HG03108 (cell line): ENCODE results near the gene FLT1.
A peak's percentile ranks its signal among the peaks of the same experiment; 100 is the strongest.

Source experiments
- ATAC-seq: cut with Tn5 transposase; IDR thresholded peaks from one replicate; pipeline ENCODE4 v1.9.1; 2021; ENCODE audit warnings: moderate library complexity; ENCODE audit not compliant: unreplicated experiment

Gene FLT1

DNA sequence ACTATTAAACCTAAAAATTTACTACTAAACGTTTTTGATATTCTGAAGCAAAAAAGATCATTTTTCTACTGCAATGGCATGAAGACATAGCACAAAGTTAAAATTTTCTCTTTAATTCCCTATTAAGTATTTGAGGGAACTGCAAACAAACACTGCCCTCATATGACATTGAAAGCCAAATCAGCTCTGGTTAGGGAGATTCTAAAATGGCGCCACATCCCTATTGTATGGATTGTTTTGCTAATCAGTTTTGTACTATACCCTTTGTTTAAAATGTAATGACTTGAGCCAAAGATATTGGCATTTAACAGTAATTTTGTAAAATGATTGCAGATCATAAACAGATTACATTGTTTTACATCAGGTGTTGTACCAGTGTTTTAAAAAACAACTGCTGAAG, 65.8 kb downstream of the FLT1 start:
- no peak for ATAC-seq

- ATAC-seq = no peak
Measured at GRCh38 chr13:28426381-28426780, 68.5 kb downstream of the FLT1 start.

DNA sequence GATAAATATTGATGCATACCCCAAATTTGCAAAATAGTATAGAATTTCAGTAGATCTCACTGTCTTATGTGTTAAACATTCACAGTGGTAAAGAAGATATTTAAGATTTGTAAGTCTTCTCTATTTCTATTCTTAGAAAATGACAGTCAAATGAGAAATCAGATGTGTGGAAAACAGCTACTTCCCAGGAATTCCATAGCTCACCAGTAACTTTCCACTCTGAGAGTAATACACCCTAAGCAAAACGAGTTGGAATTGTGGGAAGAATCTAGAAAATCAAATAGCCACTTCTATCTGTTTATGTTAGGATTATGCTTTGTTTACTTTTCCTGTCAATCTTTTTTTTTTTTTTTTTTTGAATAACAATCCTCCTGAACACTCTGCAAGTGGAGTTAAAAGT, 69.1 kb downstream of the FLT1 start:
- no peak for ATAC-seq

GRCh38 chr13:28424541-28424940, 70.4 kb downstream of the FLT1 start:
- ATAC-seq = no peak

DNA sequence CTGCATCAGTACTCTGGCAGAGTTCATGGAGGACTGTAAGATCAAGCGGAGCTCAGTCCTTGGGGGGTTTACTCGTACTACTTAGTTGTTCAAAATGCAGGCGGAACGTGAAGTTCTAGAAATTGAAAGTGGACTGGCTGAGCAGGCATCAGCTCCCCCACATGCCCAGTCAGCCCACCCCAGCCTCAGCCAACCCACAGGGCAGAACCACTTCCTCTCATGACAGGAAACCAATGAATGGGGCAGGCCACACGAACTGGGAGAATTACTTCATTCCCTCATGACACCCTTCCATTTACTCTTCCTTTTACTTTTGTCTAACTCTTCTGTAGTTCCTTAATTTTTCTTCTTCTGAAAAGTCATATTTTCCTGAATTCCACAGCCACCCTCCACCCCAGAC, 71.9 kb downstream of the FLT1 start:
- peak; percentile 89 for ATAC-seq

DNA sequence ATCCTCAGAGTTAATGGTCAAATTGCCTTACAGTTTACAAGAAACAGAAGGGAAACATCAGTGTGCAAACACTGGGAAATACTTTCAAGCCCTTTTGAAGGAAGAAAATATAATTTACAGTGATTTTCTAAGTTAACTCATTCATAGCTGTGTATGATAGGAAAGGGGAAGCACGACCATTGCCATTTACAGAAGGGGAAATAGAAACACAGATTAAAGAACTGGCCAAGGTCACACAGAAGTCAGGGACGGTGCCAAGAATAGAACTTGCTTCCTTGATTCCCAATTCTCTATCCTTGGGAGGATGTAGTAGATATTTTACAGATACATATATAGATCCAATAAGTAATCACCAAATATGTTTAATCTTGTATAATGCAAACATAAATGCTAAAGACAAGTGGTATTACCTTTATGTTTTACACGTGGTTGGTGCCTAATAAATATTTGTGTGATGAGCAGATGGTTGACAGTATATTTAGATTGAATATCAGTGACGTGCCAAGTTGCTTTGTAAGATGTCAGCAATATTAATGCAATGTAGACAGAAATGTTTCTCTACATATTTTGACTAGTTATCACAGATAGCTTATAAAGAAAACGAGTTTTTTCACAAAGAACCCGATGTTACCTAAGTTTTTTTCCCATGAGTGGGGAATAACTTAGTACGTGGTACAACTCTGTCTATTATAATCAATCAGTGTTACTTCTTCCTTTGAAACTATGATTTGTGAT, 73.1 kb downstream of the FLT1 start:
- ATAC-seq = no peak

- ATAC-seq = no peak
Measured at GRCh38 chr13:28420704-28421103, 74.2 kb downstream of the FLT1 start.

DNA sequence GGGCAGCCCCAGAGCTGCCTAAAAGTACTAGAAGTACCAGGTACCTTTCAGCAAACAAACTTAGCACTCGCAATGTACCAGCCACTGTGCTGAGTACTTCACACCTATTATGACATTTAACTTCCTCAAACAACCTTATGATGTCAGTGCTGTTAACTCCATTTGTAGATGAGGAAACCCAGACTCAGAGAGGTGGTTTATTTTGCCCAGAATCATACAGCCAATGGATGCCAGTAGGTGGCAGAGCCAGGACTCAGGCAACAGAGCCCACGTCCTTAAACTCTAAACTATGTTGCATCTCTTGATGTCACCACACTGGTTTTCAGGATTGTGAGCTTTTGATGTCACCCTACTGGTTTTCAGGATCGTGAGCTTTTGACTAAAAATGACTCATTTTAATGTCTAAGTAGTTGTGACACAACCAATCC, 78.9 kb downstream of the FLT1 start:
- no peak for ATAC-seq

DNA sequence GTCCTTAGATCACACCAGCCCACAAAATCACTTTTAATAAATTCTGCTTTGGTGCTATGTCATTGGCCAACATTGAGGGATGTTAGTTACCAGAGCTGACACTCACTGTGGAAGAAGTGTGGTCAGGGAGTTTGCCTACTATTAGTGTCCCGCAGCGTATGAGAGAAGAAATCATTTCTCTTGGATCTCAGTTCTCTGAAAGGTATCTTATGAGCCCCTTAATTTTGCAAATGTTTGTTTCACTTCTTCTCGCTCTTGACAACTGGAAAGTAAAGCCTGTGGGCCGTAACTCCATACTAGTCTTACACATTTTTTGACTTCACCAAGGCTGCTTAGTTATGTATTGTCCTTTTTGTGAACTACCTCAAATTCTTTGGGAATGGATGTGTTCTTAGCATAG, 80.9 kb downstream of the FLT1 start:
- ATAC-seq = no peak

GRCh38 chr13:28412981-28413380, 81.9 kb downstream of the FLT1 start:
- no peak for ATAC-seq

- no peak for ATAC-seq
Measured at GRCh38 chr13:28411831-28412353, 83.0 kb downstream of the FLT1 start.

GRCh38 chr13:28410096-28410495, 84.8 kb downstream of the FLT1 start:
- ATAC-seq = no peak

- ATAC-seq = no peak
Measured at GRCh38 chr13:28409648-28410047, 85.3 kb downstream of the FLT1 start.

GRCh38 chr13:28408863-28409262, 86.1 kb downstream of the FLT1 start:
- ATAC-seq = no peak

GRCh38 chr13:28408235-28408848, 86.6 kb downstream of the FLT1 start:
- ATAC-seq = no peak

- ATAC-seq = no peak
Measured at GRCh38 chr13:28406733-28407266, 88.1 kb downstream of the FLT1 start.

- no peak for ATAC-seq
Measured at GRCh38 chr13:28402057-28402381, 92.9 kb downstream of the FLT1 start.

DNA sequence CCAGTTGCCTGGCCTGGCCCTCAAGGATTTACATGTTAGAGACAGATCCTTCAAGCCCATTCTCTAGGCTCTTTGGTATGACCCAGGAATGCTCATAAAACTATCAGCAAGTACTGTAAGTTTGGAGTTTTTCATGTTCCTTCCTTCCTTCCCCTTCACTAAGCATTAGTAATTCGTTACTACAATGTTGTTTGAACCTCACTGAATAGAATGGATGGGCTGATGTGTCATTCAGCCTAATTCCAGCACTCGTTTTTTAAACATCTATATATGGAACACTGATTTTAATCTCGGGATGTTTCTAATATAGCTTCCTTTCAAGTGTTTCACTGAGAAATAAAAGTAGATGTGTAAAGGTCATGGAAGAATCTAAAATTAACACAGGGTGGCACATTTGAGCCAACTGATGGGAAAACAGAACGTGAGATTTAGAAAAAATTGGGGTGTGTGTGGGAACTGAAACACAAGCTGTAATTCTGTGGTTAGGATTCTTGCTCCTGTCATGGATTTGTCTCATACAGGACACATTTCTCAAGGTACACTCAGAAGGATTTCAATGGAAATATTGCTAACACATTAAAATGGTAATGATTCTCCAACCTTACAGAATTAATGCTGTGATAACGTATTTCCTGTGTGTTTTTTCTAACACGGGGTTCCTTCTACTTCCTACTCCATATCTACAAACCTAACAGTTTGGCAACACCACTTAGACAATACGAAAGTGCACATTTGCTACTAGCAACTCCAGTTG, 93.4 kb downstream of the FLT1 start:
- no peak for ATAC-seq

DNA sequence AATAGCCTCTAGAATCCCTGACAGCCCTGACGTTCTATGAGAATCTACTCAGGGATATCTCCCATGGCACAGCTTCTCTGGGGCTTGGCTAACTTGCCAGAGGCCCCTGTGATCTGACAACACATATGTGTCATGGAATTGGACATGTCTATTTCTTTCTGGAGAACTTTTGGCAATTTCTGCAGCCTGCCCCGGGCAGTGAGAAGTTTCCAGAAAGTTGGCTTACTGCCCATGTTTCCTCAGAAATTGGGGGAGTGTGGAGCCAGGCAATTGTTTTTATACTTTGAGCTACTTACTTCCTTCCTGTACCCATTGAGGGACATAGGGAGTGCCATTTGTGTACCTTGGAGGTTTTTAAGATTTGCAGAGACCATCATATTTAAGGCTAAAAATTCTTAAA, 98.9 kb downstream of the FLT1 start:
- ATAC-seq = no peak

- no peak for ATAC-seq
Measured at GRCh38 chr13:28394422-28394821, 100.5 kb downstream of the FLT1 start.

GRCh38 chr13:28392896-28393505, 101.9 kb downstream of the FLT1 start:
- ATAC-seq = no peak
